NB4 (cell line): Measurements from ENCODE around the gene TXNDC2.

Experiments used
- CTCF ChIP-seq: IDR thresholded peaks from one replicate; pipeline ENCODE4 v1.5.1; 2012; ENCODE audit warnings: low read depth, low read length
- MYC ChIP-seq: IDR thresholded peaks from 2 replicates; pipeline ENCODE4 v1.6.1; 2011; ENCODE audit warnings: low read depth, low read length
- POLR2A ChIP-seq: IDR thresholded peaks from 2 replicates; pipeline ENCODE4 v1.6.1; 2011; ENCODE audit warnings: mild to moderate bottlenecking; ENCODE audit not compliant: insufficient read length; ENCODE audit errors: extremely low read depth

- no peak for TF ChIP-seq POLR2A
- TF ChIP-seq CTCF = no peak
- no peak for TF ChIP-seq MYC
These were observed 32.4 kb downstream of the TXNDC2 start for GRCh38 chr18:9918016-9918680.
